GM13976 (cell line): Measurements from ENCODE around the gene ESF1.

Source experiments
- DNase-seq: peaks from one replicate; pipeline ENCODE4 v3.0.0; 2012; ENCODE audit warnings: low spot score
- in situ Hi-C: fragments of 300-500 bp; cut with MboI; formaldehyde crosslinking; loops from one replicate; pipeline ENCODE4 v1.12.0; 2022; ENCODE audit warnings: low sequenced_read_pairs, mixed read lengths, inconsistent platforms; ENCODE audit not compliant: unreplicated experiment
- TF ChIP-seq, protein P1 (sequence below): IDR thresholded peaks from 2 replicates; pipeline ENCODE4 v1.5.1; 2012; ENCODE audit warnings: borderline replicate concordance, mild to moderate bottlenecking; ENCODE audit not compliant: insufficient read depth; ENCODE audit errors: extremely low read depth, missing control alignments, control extremely low read depth

Gene ESF1

DNA sequence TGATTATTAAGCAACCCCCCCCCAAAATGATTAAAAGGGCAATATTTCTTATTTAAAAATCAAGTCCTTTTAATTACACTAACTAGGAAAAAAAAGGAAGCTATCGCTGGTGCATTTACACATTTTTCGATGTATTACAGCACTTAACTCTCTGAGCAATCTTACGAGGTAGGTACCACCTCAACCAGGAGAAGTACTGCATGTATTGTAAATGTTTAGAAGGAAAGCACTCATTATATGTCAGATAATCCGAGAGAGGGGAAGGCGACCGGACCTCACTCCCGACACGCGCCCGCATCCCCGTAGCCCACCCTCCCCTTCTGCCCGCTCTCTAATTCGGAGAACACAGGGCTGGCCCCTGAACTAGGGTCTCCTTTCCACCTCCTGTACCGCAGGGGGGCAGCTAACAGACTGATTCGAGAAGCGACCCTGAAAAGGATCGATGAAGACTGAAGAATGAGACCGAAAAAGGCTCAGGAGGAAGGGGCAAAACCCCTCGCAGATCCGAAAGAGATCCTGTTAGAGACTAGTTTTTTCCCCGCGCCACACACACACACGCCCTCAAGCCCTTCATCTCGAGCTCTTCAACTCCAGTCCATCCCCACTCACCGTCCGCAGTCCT, 337 bp downstream of the ESF1 start:
- peak; percentile 25 for DNase-seq
- TF ChIP-seq, protein P1, sequence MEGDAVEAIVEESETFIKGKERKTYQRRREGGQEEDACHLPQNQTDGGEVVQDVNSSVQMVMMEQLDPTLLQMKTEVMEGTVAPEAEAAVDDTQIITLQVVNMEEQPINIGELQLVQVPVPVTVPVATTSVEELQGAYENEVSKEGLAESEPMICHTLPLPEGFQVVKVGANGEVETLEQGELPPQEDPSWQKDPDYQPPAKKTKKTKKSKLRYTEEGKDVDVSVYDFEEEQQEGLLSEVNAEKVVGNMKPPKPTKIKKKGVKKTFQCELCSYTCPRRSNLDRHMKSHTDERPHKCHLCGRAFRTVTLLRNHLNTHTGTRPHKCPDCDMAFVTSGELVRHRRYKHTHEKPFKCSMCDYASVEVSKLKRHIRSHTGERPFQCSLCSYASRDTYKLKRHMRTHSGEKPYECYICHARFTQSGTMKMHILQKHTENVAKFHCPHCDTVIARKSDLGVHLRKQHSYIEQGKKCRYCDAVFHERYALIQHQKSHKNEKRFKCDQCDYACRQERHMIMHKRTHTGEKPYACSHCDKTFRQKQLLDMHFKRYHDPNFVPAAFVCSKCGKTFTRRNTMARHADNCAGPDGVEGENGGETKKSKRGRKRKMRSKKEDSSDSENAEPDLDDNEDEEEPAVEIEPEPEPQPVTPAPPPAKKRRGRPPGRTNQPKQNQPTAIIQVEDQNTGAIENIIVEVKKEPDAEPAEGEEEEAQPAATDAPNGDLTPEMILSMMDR, result no peak
- in situ Hi-C loops, result loop anchor here (25.0 kb wide), 1 partner anchor 472 kb away; no protein-coding TSS in a partner anchor

DNA sequence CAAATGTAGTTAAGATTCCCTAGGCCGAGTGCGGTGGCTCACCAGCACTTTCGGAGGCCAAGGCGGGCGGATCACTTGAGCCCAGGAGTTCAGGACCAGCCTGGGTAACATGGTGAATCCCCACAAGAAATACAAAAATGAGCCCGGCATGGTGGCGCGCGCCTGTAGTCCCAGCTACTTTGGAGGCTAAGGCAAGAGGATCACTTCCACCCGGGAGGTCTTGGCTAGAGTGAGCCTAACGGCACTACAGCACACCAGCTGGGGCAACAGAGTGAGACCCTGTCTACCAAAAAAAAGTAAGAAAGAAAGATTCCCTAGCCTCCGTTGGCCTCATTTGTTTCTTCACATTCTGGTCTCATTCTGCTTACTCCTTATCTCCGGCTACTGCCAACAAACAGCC, 1.2 kb downstream of the ESF1 start:
- DNase-seq, result no peak
- TF ChIP-seq, protein P1, result no peak
- in situ Hi-C loops, result loop anchor here (25.0 kb wide), 1 partner anchor 471 kb away; no protein-coding TSS in a partner anchor

DNA sequence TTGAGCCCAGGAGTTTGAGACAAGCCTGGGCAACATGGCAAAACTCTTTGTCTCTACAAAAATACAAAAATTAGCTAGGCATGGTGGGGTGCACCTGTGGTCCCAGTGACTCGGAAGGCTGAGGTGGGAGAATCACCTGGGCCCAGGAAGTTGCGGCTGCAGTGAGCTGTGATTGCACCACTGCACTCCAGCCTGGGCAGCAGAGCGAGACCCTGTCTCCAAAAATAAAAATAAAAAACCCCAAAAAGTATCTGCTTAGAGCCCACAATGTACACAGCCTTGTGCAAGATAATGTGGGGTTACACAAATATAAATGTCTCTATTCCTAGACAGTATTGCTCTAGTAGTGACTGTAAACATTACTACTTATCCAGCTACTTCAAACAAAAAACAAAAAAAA, 5.9 kb downstream of the ESF1 start:
- no peak for DNase-seq
- in situ Hi-C loops, result loop anchor here (10.0 to 25.0 kb wide), 2 partner anchors 314 to 467 kb away; no protein-coding TSS in a partner anchor
- TF ChIP-seq, protein P1, result no peak

DNA sequence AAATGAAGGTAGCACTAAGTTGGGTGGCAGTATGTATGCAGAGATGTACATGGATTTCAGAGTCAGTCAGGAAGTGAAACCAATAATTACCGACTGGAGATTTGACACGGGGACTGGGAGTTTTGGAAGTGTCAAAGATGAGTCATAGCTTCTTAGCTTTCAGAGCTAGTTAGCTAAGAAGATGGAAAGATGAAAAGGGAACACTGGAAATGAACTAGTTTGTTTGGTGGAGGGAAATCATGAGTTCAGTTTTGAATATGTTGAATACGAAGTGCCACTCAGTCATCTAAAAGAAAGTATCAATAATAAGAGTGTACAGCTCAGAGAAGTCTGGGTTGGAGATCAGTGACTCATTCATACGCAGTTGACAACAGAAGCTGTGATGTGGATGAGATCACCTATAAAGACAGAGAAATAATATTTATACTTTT, 7.5 kb downstream of the ESF1 start:
- in situ Hi-C loops, result loop anchor here (10.0 to 25.0 kb wide), 2 partner anchors 312 to 465 kb away; no protein-coding TSS in a partner anchor
- TF ChIP-seq, protein P1, result no peak
- no peak for DNase-seq

DNA sequence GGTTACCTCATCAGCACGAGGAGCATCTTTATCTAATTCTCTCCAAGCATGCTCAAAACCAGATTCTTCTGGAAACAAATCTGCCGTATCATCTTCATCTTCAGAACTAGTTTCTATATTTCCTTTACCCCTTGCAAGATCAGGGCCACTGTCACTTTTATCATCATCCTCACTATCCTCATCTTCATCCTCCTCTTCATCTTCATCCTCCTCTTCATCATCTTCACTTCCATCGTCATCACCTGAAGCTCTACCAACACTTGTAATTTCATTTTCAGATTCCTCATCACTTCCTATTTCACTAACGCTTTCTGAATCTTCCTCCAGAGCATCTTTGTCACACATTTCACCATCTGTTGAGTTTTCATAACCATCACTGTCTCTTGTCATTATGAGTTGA, 8.9 kb downstream of the ESF1 start:
- TF ChIP-seq, protein P1, result no peak
- in situ Hi-C loops, result loop anchor here (10.0 to 25.0 kb wide), 2 partner anchors 311 to 464 kb away; no protein-coding TSS in a partner anchor

DNA sequence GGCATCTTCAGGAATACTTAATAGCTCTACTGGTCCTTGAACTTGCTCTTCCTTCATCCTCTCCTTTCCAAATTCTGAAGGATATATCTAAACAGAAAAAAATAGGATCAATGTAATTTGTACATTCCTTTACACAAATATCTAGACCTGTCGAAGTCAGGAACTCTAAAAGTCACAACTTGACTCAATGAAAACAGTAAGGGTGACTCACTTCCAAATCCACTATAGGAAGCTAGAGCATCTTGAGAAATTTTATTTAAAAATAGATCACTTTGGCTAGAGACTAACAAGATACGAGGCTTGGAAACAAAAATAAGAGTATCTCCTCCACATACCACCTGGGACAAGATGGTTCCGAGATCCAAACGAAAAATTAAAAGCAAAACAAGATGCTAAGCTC, 12.2 kb downstream of the ESF1 start:
- TF ChIP-seq, protein P1, result no peak
- in situ Hi-C loops, result loop anchor here (10.0 kb wide), 1 partner anchor 308 kb away; no protein-coding TSS in a partner anchor
- DNase-seq, result no peak

More for the DNA sequence above, 8.9 kb downstream of the ESF1 start:
- no peak for DNase-seq
